NCI-H2081 treated with DMSO at 0.1 percent for 48 hours (cell line): ENCODE measurements around the gene TTC28.
"Not testable (repeated sequence)": the region's sequence is repeated elsewhere in the genome, so short reads cannot be mapped to it uniquely, and the experiment has no call there.

Source experiments
- DNase-seq: peaks from one replicate; lab custom pipeline; 2025; lab: John Stamatoyannopoulos, UW

TTC28 gene

GRCh38 chr22:28481725-28482124 lies 197.9 kb downstream of the TTC28 start:
- DNase-seq: no peak

- DNase-seq: no peak
Observed at GRCh38 chr22:28480000-28480715, 199.5 kb downstream of the TTC28 start.

GRCh38 chr22:28478564-28478963 lies 201.1 kb downstream of the TTC28 start:
- DNase-seq: no peak

GRCh38 chr22:28477556-28477955 lies 202.1 kb downstream of the TTC28 start:
- no peak for DNase-seq

GRCh38 chr22:28474330-28474729 lies 205.3 kb downstream of the TTC28 start:
- DNase-seq: no peak

- DNase-seq: no peak
Observed at GRCh38 chr22:28473258-28473657, 206.4 kb downstream of the TTC28 start.

- DNase-seq: not testable (repeated sequence)
Observed at GRCh38 chr22:28467055-28467454, 212.6 kb downstream of the TTC28 start.

- no peak for DNase-seq
Observed at GRCh38 chr22:28466399-28466798, 213.2 kb downstream of the TTC28 start.

- no peak for DNase-seq
Observed at GRCh38 chr22:28465841-28466240, 213.8 kb downstream of the TTC28 start.

- no peak for DNase-seq
Observed at GRCh38 chr22:28464127-28464526, 215.5 kb downstream of the TTC28 start.

GRCh38 chr22:28463408-28463807 lies 216.2 kb downstream of the TTC28 start:
- not testable (repeated sequence) for DNase-seq

- no peak for DNase-seq
Observed at GRCh38 chr22:28462901-28463300, 216.7 kb downstream of the TTC28 start.

GRCh38 chr22:28462041-28462440 lies 217.6 kb downstream of the TTC28 start:
- no peak for DNase-seq

- DNase-seq: no peak
Observed at GRCh38 chr22:28454431-28455064, 225.1 kb downstream of the TTC28 start.

- no peak for DNase-seq
Observed at GRCh38 chr22:28450109-28450508, 229.5 kb downstream of the TTC28 start.

GRCh38 chr22:28449041-28449440 lies 230.6 kb downstream of the TTC28 start:
- no peak for DNase-seq

GRCh38 chr22:28448625-28449024 lies 231.0 kb downstream of the TTC28 start:
- DNase-seq: no peak

- no peak for DNase-seq
Observed at GRCh38 chr22:28444659-28445058, 235.0 kb downstream of the TTC28 start.

GRCh38 chr22:28443526-28443876 lies 236.1 kb downstream of the TTC28 start:
- DNase-seq: peak; percentile 4

- no peak for DNase-seq
Observed at GRCh38 chr22:28442711-28443525, 236.7 kb downstream of the TTC28 start.

- no peak for DNase-seq
Observed at GRCh38 chr22:28442264-28442710, 237.4 kb downstream of the TTC28 start.

GRCh38 chr22:28441720-28442263 lies 237.8 kb downstream of the TTC28 start:
- DNase-seq: no peak
